SK-N-MC (cell line): ENCODE measurements around the gene TMEM203.

Experiments used
- DNase-seq: peaks from one replicate; pipeline ENCODE4 v3.0.0-alpha.2; 2011; ENCODE audit warnings: low read depth, low spot score
- H3K27ac ChIP-seq: fragments of 200-600 bp; sonication (generic); 2 replicates; pipeline ENCODE4 v1.5.1; 2016; ENCODE audit warnings: mixed run types
- H3K36me3 ChIP-seq: fragments of 200-600 bp; sonication (generic); 2 replicates; pipeline ENCODE4 v1.6.1; 2017; ENCODE audit warnings: antibody characterized with exemption, low read length, mixed read lengths; ENCODE audit not compliant: insufficient read depth
- H3K4me3 ChIP-seq: fragments of 200-600 bp; sonication (generic); 2 replicates; pipeline ENCODE4 v1.5.1; 2016
- H3K9ac ChIP-seq: fragments of 200-600 bp; sonication (generic); 2 replicates; pipeline ENCODE4 v1.8.0; 2017; ENCODE audit warnings: mixed run types, mixed read lengths; ENCODE audit not compliant: insufficient read length
- H3K9me3 ChIP-seq: fragments of 200-600 bp; sonication (generic); 2 replicates; pipeline ENCODE4 v1.6.1; 2017; ENCODE audit warnings: low read depth, mild to moderate bottlenecking, antibody characterized with exemption, low read length, moderate library complexity, mixed read lengths
- EZH2 ChIP-seq: fragments of 200-600 bp; sonication (generic); IDR thresholded peaks from one replicate; pipeline ENCODE4 v1.6.1; 2017; ENCODE audit warnings: antibody characterized with exemption
- FOXP2 ChIP-seq: optimal IDR thresholded peaks from 2 replicates; pipeline ENCODE3; 2011; ENCODE audit warnings: mild to moderate bottlenecking, moderate library complexity; ENCODE audit not compliant: insufficient read depth; ENCODE audit errors: extremely low read length, control extremely low read depth
- POLR2AphosphoS5 ChIP-seq: IDR thresholded peaks from 2 replicates; pipeline ENCODE4 v1.6.1; 2012; ENCODE audit warnings: mild to moderate bottlenecking, low read depth, low read length, borderline replicate concordance

The TMEM203 gene

GRCh38 chr9:137170486-137171148 is 34.8 kb downstream of the TMEM203 start:
- no peak overlapping the region for H3K9ac ChIP-seq
- no peaks in the 10 kb centered on the region for H3K36me3 ChIP-seq
- no peak overlapping the region for H3K27ac ChIP-seq
- H3K9me3 ChIP-seq: no peaks in the 10 kb centered on the region
- no peak overlapping the region for H3K4me3 ChIP-seq
- TF ChIP-seq EZH2 (no peak), POLR2AphosphoS5 (no peak), FOXP2 (no peak)
- DNase-seq: no peak

GRCh38 chr9:137169896-137170358 is 35.5 kb downstream of the TMEM203 start, which contains the start of gene LRRC26:
Gene LRRC26 (minus strand): TSS chr9:137170051. CDS start chr9:137169943, 108 bp downstream.
- no peak for DNase-seq
- no peak for TF ChIP-seq FOXP2
- no peak for TF ChIP-seq EZH2
- no peak for TF ChIP-seq POLR2AphosphoS5
- Histone ChIP-seq H3K9me3 (no peaks in the 10 kb centered on the region), H3K9ac (no peak within 1 kb of the TSS), H3K4me3 (peak within 1 kb of the TSS; percentile 22; the same call in 1 of the 2 replicates), H3K36me3 (no peaks in the 10 kb centered on the region), H3K27ac (no peak within 1 kb of the TSS)

GRCh38 chr9:137168904-137169856 is 36.3 kb downstream of the TMEM203 start:
- H3K9ac ChIP-seq: no peak overlapping the region
- H3K36me3 ChIP-seq: no peaks in the 10 kb centered on the region
- no peaks in the 10 kb centered on the region for H3K9me3 ChIP-seq
- DNase-seq: no peak
- H3K4me3 ChIP-seq: peak overlapping the region; percentile 22; the same call in 1 of the 2 replicates
- H3K27ac ChIP-seq: no peak overlapping the region
- no peak for TF ChIP-seq FOXP2
- peak; percentile 62 for TF ChIP-seq EZH2

GRCh38 chr9:137168573-137168903 is 36.9 kb downstream of the TMEM203 start:
- H3K9ac ChIP-seq: no peak overlapping the region
- H3K36me3 ChIP-seq: no peaks in the 10 kb centered on the region
- no peak overlapping the region for H3K27ac ChIP-seq
- DNase-seq: no peak
- no peak overlapping the region; the same call in 1 of the 2 replicates for H3K4me3 ChIP-seq
- no peak for TF ChIP-seq POLR2AphosphoS5
- no peak for TF ChIP-seq EZH2
- no peak for TF ChIP-seq FOXP2
- no peaks in the 10 kb centered on the region for H3K9me3 ChIP-seq

GRCh38 chr9:137167747-137168572 is 37.5 kb downstream of the TMEM203 start:
- DNase-seq: no peak
- Histone ChIP-seq H3K36me3 (no peaks in the 10 kb centered on the region), H3K4me3 (no peak overlapping the region), H3K9me3 (no peaks in the 10 kb centered on the region), H3K9ac (no peak overlapping the region), H3K27ac (no peak overlapping the region)
- TF ChIP-seq POLR2AphosphoS5 (no peak), EZH2 (no peak), FOXP2 (no peak)

GRCh38 chr9:137167277-137167746 is 38.1 kb downstream of the TMEM203 start:
- DNase-seq: no peak
- Histone ChIP-seq H3K9ac (no peak overlapping the region), H3K27ac (no peak overlapping the region), H3K36me3 (no peaks in the 10 kb centered on the region), H3K9me3 (no peaks in the 10 kb centered on the region), H3K4me3 (no peak overlapping the region)
- TF ChIP-seq POLR2AphosphoS5 (no peak), FOXP2 (no peak), EZH2 (no peak)

GRCh38 chr9:137166380-137167229 is 38.8 kb downstream of the TMEM203 start:
- H3K36me3 ChIP-seq: no peaks in the 10 kb centered on the region
- no peak overlapping the region for H3K27ac ChIP-seq
- H3K4me3 ChIP-seq: no peak overlapping the region
- H3K9ac ChIP-seq: no peak overlapping the region
- TF ChIP-seq FOXP2 (no peak), POLR2AphosphoS5 (no peak), EZH2 (no peak)
- DNase-seq: no peak
- no peaks in the 10 kb centered on the region for H3K9me3 ChIP-seq
